Colonic mucosa (tissue), 4 donors: ENCODE measurements around the gene PGBD1. TPM values are rescaled to one million over a fixed set of nuclear protein-coding genes. Genes with fewer than 3 reads are reported as not detected.
A peak's percentile ranks its signal among the peaks of the same experiment; 100 is the strongest.

Source experiments
- DNase-seq: peaks from one replicate; pipeline ENCODE4 v3.0.0-alpha.2; 2020
- H3K27ac ChIP-seq: fragments of 200-600 bp; one replicate; pipeline ENCODE4 v1.8.0; 2021
- H3K27me3 ChIP-seq: fragments of 200-600 bp; one replicate; pipeline ENCODE4 v1.8.0; 2021
- H3K36me3 ChIP-seq: fragments of 200-600 bp; one replicate; pipeline ENCODE4 v1.8.0; 2021
- H3K4me1 ChIP-seq: fragments of 200-600 bp; one replicate; pipeline ENCODE4 v1.8.0; 2021; ENCODE audit warnings: mild to moderate bottlenecking
- H3K4me3 ChIP-seq: fragments of 200-600 bp; one replicate; pipeline ENCODE4 v1.8.0; 2021
- H3K9ac ChIP-seq, 2 donors: one replicate each; pipeline ENCODE4 v1.7.0; 2013; ENCODE audit warnings: control low read depth in 2 of 2, low read depth in 2 of 2, low read length in 2 of 2
- H3K9me3 ChIP-seq: fragments of 200-600 bp; one replicate; pipeline ENCODE4 v1.8.0; 2021
- CTCF ChIP-seq: fragments of 200-600 bp; IDR thresholded peaks from one replicate; pipeline ENCODE4 v1.8.0; 2022; ENCODE audit warnings: antibody characterized with exemption, mild to moderate bottlenecking
- intact Hi-C: fragments of 100-400 bp; cut with DNase I; formaldehyde crosslinking; loops from one replicate; pipeline ENCODE4 v1.14.1; 2022
- total RNA-seq, 2 donors: library from RNA; stranded (reverse); fragmentation: NEBNext Ultra II Directional in 1 of 2; extraction: Animal tissue kit (Norgen Biotek cat#: 25700) in 1 of 2; gene quantifications; one replicate each; pipeline ENCODE4 v1.2.1, GENCODE V29; 2021
- donor health status: healthy.
- donor health status: DM: no; HTN: no; CAD: no.
- donor health status: DM: no; HTN: no; CAD: no.

PGBD1 gene
- total RNA-seq, 2 donors from 2014 or later: 1.0 to 2.0 TPM

GRCh38 chr6:28336284-28337120, 55.1 kb downstream of the PGBD1 start:
- no peak for TF ChIP-seq CTCF
- intact Hi-C loops: no loop called here
- Histone ChIP-seq H3K4me3 (peak overlapping the region; percentile 64), H3K9ac (peak overlapping the region; percentile 88 to 98), H3K36me3 (no peaks in the 10 kb centered on the region), H3K27me3 (no peaks in the 10 kb centered on the region), H3K9me3 (no peaks in the 10 kb centered on the region), H3K4me1 (no peaks in the 10 kb centered on the region), H3K27ac (peak overlapping the region; percentile 97)
- peak; percentile 65 for DNase-seq

- no peaks in the 10 kb centered on the region for H3K4me1 ChIP-seq
- no peak for TF ChIP-seq CTCF
- H3K9me3 ChIP-seq: no peaks in the 10 kb centered on the region
- H3K4me3 ChIP-seq: no peak overlapping the region
- no peak for DNase-seq
- H3K27me3 ChIP-seq: no peaks in the 10 kb centered on the region
- no peaks in the 10 kb centered on the region for H3K36me3 ChIP-seq
- intact Hi-C loops: no loop called here
- peak overlapping the region; percentile 97 for H3K27ac ChIP-seq
- peak overlapping the region in 1 of 2 donors; percentile 98 for H3K9ac ChIP-seq
These were observed 55.7 kb downstream of the PGBD1 start for GRCh38 chr6:28337121-28337520.

GRCh38 chr6:28340310-28341095, 59.1 kb downstream of the PGBD1 start:
- intact Hi-C loops: no loop called here
- TF ChIP-seq CTCF: no peak
- no peaks in the 10 kb centered on the region for H3K36me3 ChIP-seq
- H3K9me3 ChIP-seq: no peaks in the 10 kb centered on the region
- H3K4me1 ChIP-seq: no peaks in the 10 kb centered on the region
- H3K27ac ChIP-seq: no peak overlapping the region
- DNase-seq: no peak
- no peak overlapping the region for H3K4me3 ChIP-seq
- H3K27me3 ChIP-seq: no peaks in the 10 kb centered on the region
- no peak overlapping the region for H3K9ac ChIP-seq

GRCh38 chr6:28343898-28344677, 62.7 kb downstream of the PGBD1 start:
- intact Hi-C loops: no loop called here
- TF ChIP-seq CTCF: no peak
- Histone ChIP-seq H3K27me3 (no peaks in the 10 kb centered on the region), H3K27ac (no peak overlapping the region), H3K9me3 (no peaks in the 10 kb centered on the region), H3K4me1 (no peaks in the 10 kb centered on the region), H3K4me3 (no peak overlapping the region), H3K9ac (no peak overlapping the region), H3K36me3 (no peaks in the 10 kb centered on the region)
- no peak for DNase-seq

GRCh38 chr6:28345201-28345600, 63.8 kb downstream of the PGBD1 start:
- no peak overlapping the region for H3K9ac ChIP-seq
- intact Hi-C loops: no loop called here

More at GRCh38 chr6:28345201-28345600, 63.8 kb downstream of the PGBD1 start:
- TF ChIP-seq CTCF: no peak
- no peaks in the 10 kb centered on the region for H3K27me3 ChIP-seq
- no peak overlapping the region for H3K4me3 ChIP-seq
- no peaks in the 10 kb centered on the region for H3K9me3 ChIP-seq
- no peak for DNase-seq
- no peak overlapping the region for H3K27ac ChIP-seq
- H3K36me3 ChIP-seq: no peaks in the 10 kb centered on the region
- H3K4me1 ChIP-seq: no peaks in the 10 kb centered on the region
